Measurements from ENCODE around the gene CLDN15. TPM values are rescaled to one million over a fixed set of nuclear protein-coding genes. Genes with fewer than 3 reads are reported as not detected.

The CLDN15 gene
- polyA plus RNA-seq, 1 donor (not counting 4 experiments of a cell fraction or from before 2014, with no cell fraction given), result 2.4 TPM

DNA sequence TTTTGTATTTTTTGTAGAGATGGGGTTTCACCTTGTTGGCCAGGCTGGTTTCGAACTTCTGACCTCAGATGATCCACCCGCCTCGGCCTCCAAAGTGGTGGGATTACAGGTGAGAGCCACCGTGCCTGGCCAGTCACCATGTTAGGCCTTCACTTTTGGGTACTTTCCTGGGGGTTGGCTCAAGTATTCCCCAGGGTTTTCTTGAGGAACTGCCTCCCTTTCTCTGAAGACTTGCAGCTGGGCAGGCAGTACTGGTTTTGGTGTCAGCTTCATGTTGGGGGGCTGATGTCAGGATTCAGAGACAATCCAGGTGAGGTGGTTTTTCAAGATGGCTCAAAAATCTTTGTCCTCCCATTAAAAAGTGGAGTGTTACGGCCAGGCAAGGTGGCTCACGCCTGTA lies 12.0 kb downstream of the CLDN15 start:
- Histone ChIP-seq H3K4me2 (ENCODE audit: control insufficient read depth, extremely low read depth, insufficient read depth, low read depth, low read length) (no peak overlapping the region), H2AFZ (ENCODE audit: control insufficient read depth, low read length) (no peak overlapping the region), H3K4me3 (ENCODE audit: control insufficient read depth in 2 of 3, extremely low read depth in 1 of 3, insufficient read depth in 2 of 3, low read depth in 1 of 3, low read length in 3 of 3) (no peak overlapping the region), H3K4me1 (ENCODE audit: control insufficient read depth, extremely low read depth, insufficient read depth, low read length) (no peaks in the 10 kb centered on the region), H3K9ac (ENCODE audit: control insufficient read depth, extremely low read depth, insufficient read depth, low read length) (no peak overlapping the region), H3K27me3 (ENCODE audit: control insufficient read depth, extremely low read depth, insufficient read depth, low read length) (no peaks in the 10 kb centered on the region), H3K36me3 (ENCODE audit: control insufficient read depth in 2 of 2, extremely low read depth in 1 of 2, insufficient read depth in 2 of 2, low read length in 2 of 2) (peaks cover 15 to 35% of the 10 kb centered on the region in 2 experiments), H3K27ac (ENCODE audit: control insufficient read depth, insufficient read depth, low read length) (no peak overlapping the region), H3K9me1 (ENCODE audit: control insufficient read depth, extremely low read depth, insufficient read depth, low read length) (no peaks in the 10 kb centered on the region), H4K20me1 (ENCODE audit: control insufficient read depth, extremely low read depth, insufficient read depth, low read length) (no peaks in the 10 kb centered on the region), H3K79me2 (ENCODE audit: control insufficient read depth, insufficient read depth, low read length) (peaks cover 21% of the 10 kb centered on the region), H3K9me3 (ENCODE audit: control insufficient read depth, low read depth, low read length) (no peaks in the 10 kb centered on the region)
- DNase-seq (ENCODE audit: low read depth, low spot score) (no peak), FAIRE-seq (no peak)
- dilution Hi-C loops (cut with MboI; ENCODE audit: extremely low pct_ligation_motif_present, low sequenced_read_pairs), result no loop called here
- no peak for TF ChIP-seq EZH2 (IDR thresholded peaks at IDR 0.05; ENCODE audit: low read length)
- TF ChIP-seq, protein P1, sequence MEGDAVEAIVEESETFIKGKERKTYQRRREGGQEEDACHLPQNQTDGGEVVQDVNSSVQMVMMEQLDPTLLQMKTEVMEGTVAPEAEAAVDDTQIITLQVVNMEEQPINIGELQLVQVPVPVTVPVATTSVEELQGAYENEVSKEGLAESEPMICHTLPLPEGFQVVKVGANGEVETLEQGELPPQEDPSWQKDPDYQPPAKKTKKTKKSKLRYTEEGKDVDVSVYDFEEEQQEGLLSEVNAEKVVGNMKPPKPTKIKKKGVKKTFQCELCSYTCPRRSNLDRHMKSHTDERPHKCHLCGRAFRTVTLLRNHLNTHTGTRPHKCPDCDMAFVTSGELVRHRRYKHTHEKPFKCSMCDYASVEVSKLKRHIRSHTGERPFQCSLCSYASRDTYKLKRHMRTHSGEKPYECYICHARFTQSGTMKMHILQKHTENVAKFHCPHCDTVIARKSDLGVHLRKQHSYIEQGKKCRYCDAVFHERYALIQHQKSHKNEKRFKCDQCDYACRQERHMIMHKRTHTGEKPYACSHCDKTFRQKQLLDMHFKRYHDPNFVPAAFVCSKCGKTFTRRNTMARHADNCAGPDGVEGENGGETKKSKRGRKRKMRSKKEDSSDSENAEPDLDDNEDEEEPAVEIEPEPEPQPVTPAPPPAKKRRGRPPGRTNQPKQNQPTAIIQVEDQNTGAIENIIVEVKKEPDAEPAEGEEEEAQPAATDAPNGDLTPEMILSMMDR (optimal IDR thresholded peaks at IDR 0.05 in 1 of 3, IDR thresholded peaks at IDR 0.05 in 1 of 3, conservative IDR thresholded peaks at IDR 0.05 in 1 of 3; ENCODE audit: extremely low read depth in 1 of 3, insufficient read depth in 2 of 3, low read length in 3 of 3), result no peak

DNA sequence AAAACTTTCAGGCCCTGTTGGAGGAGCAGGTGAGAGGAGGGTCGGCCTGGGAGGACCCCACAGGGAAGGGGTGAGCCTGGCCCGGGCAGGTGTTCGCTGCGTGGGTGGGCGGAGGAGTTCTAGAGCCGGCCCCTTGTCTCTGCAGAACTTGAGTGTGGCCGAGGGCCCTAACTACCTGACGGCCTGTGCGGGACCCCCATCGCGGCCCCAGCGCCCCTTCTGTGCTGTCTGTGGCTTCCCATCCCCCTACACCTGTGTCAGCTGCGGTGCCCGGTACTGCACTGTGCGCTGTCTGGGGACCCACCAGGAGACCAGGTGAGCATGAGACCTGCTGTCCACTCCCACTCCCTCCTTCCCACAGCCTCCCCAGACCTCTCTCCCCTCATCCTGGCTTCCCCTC lies 14.1 kb downstream of the CLDN15 start:
- TF ChIP-seq EZH2 (IDR thresholded peaks at IDR 0.05; ENCODE audit: low read length), result no peak
- TF ChIP-seq, protein P1 (optimal IDR thresholded peaks at IDR 0.05 in 1 of 3, IDR thresholded peaks at IDR 0.05 in 1 of 3, conservative IDR thresholded peaks at IDR 0.05 in 1 of 3; ENCODE audit: extremely low read depth in 1 of 3, insufficient read depth in 2 of 3, low read length in 3 of 3), result no peak
- DNase-seq (ENCODE audit: low read depth, low spot score) (no peak), FAIRE-seq (no peak)
- Histone ChIP-seq H3K4me3 (ENCODE audit: control insufficient read depth in 2 of 3, extremely low read depth in 1 of 3, insufficient read depth in 2 of 3, low read depth in 1 of 3, low read length in 3 of 3) (no peak overlapping the region), H3K9ac (ENCODE audit: control insufficient read depth, extremely low read depth, insufficient read depth, low read length) (no peak overlapping the region), H3K79me2 (ENCODE audit: control insufficient read depth, insufficient read depth, low read length) (peaks cover 39% of the 10 kb centered on the region), H3K4me2 (ENCODE audit: control insufficient read depth, extremely low read depth, insufficient read depth, low read depth, low read length) (no peak overlapping the region), H3K27me3 (ENCODE audit: control insufficient read depth, extremely low read depth, insufficient read depth, low read length) (no peaks in the 10 kb centered on the region), H3K9me3 (ENCODE audit: control insufficient read depth, low read depth, low read length) (no peaks in the 10 kb centered on the region), H3K27ac (ENCODE audit: control insufficient read depth, insufficient read depth, low read length) (no peak overlapping the region), H2AFZ (ENCODE audit: control insufficient read depth, low read length) (no peak overlapping the region), H3K9me1 (ENCODE audit: control insufficient read depth, extremely low read depth, insufficient read depth, low read length) (no peaks in the 10 kb centered on the region), H3K4me1 (ENCODE audit: control insufficient read depth, extremely low read depth, insufficient read depth, low read length) (peaks cover 6% of the 10 kb centered on the region), H4K20me1 (ENCODE audit: control insufficient read depth, extremely low read depth, insufficient read depth, low read length) (no peaks in the 10 kb centered on the region), H3K36me3 (ENCODE audit: control insufficient read depth in 2 of 2, extremely low read depth in 1 of 2, insufficient read depth in 2 of 2, low read length in 2 of 2) (peaks cover 15 to 32% of the 10 kb centered on the region in 2 experiments)
- dilution Hi-C loops (cut with MboI; ENCODE audit: extremely low pct_ligation_motif_present, low sequenced_read_pairs), result no loop called here

All from keratinocyte (primary cell).